HCT116 (cell line): ENCODE data around the gene COL19A1. TPM values are rescaled to one million over a fixed set of nuclear protein-coding genes. Genes with fewer than 3 reads are reported as not detected.
A peak's percentile ranks its signal among the peaks of the same experiment; 100 is the strongest.

Experiments
- ATAC-seq: fragments of 200-7000 bp; cut with Tn5 transposase; 2 replicates; pipeline ENCODE4 v1.9.1; 2020; ENCODE audit warnings: mild to moderate bottlenecking, moderate library complexity
- BruUV-seq: library from RNA; stranded (reverse); fragments of 400-500 nt; replicated peaks from 2 replicates; lab custom pipeline; 2021; lab: Mats Ljungman, UMichigan
- CTCF ChIA-PET: fragments of 300-600 bp; sonication (Branson Sonifier 250); formaldehyde crosslinking; loops from one replicate; lab custom pipeline; 2021; ENCODE audit warnings: antibody characterized with exemption; lab: Charles Lee
- POLR2A ChIA-PET: fragments of 300-600, 350-600 bp; sonication (Branson Sonifier 250); formaldehyde crosslinking; loops from one replicate; lab custom pipeline; 2021; ENCODE audit warnings: antibody characterized with exemption; lab: Charles Lee
- RAD21 ChIA-PET, 2 experiments: fragments of 300-600 bp; sonication (Branson Sonifier 250); formaldehyde crosslinking; loops; one replicate each; lab custom pipeline; 2023; ENCODE audit warnings: low total read pairs in 2 of 2; ENCODE audit not compliant: uncharacterized antibody in 2 of 2, unreplicated experiment in 2 of 2, low non-redundant PET in 1 of 2; lab: Charles Lee
- DNase-seq: peaks from one replicate; pipeline ENCODE4 v3.0.0-alpha.2; 2010; ENCODE audit warnings: low read depth, low spot score
- H2AFZ ChIP-seq: fragments of 200-600 bp; shearing (Covaris generic), sonication (generic); 2 replicates; pipeline ENCODE4 v1.6.1; 2017; ENCODE audit warnings: low read depth, mixed run types, mixed read lengths, antibody characterized with exemption, low read length; ENCODE audit not compliant: poor library complexity, severe bottlenecking
- H3K27ac ChIP-seq: 2 replicates; pipeline ENCODE4 v1.5.1; 2012; ENCODE audit warnings: low read depth, low read length
- H3K27me3 ChIP-seq: fragments of 200-600 bp; sonication (generic); 2 replicates; pipeline ENCODE4 v1.6.1; 2016; ENCODE audit warnings: mixed run types, low read length, mixed read lengths; ENCODE audit not compliant: insufficient read depth
- H3K36me3 ChIP-seq, 2 experiments: fragments of 200-500 bp in 1 of 2; fragments of 200-600 bp in 1 of 2; sonication (Bioruptor generic) in 1 of 2; sonication (generic) in 1 of 2; 2 replicates each; pipeline versions ENCODE4 v1.5.1 to v1.6.1; 2014 to 2016; ENCODE audit warnings: low read length in 2 of 2, inconsistent platforms in 1 of 2, mixed read lengths in 1 of 2, mixed run types in 1 of 2; ENCODE audit not compliant: insufficient read depth in 2 of 2, control insufficient read depth in 1 of 2
- H3K4me1 ChIP-seq, 2 experiments: fragments of 200-600 bp in 1 of 2; sonication (generic) in 1 of 2; 2 replicates each; pipeline versions ENCODE4 v1.5.1 to v1.6.1; 2012 to 2017; ENCODE audit warnings: low read length in 2 of 2, inconsistent platforms in 1 of 2, mild to moderate bottlenecking in 1 of 2, mixed read lengths in 1 of 2, mixed run types in 1 of 2, moderate library complexity in 1 of 2; ENCODE audit not compliant: insufficient read depth in 2 of 2, control insufficient read depth in 1 of 2
- H3K4me2 ChIP-seq: fragments of 200-600 bp; sonication (generic); 2 replicates; pipeline ENCODE4 v1.6.1; 2017; ENCODE audit warnings: mixed run types, low read length, mixed read lengths
- H3K4me3 ChIP-seq, 2 experiments: fragments of 200-600 bp in 1 of 2; sonication (generic) in 1 of 2; replicated peaks in 1 of 2; 2 replicates each; pipeline ENCODE4 v1.5.1; 2011 to 2016; ENCODE audit warnings: low read length in 2 of 2, control low read depth in 1 of 2, low read depth in 1 of 2, mild to moderate bottlenecking in 1 of 2, mixed read lengths in 1 of 2, mixed run types in 1 of 2
- H3K79me2 ChIP-seq: fragments of 200-600 bp; sonication (generic); 2 replicates; pipeline ENCODE4 v1.6.1; 2017; ENCODE audit warnings: mild to moderate bottlenecking, mixed run types, low read length, moderate library complexity, mixed read lengths; ENCODE audit not compliant: insufficient read depth
- H3K9ac ChIP-seq: fragments of 200-600 bp; sonication (generic); 2 replicates; pipeline ENCODE4 v1.6.1; 2016; ENCODE audit warnings: low read length, mixed read lengths
- H3K9me2 ChIP-seq: fragments of 200-600 bp; sonication (generic), shearing (Covaris generic); 2 replicates; pipeline ENCODE4 v1.6.1; 2017; ENCODE audit warnings: mixed run types, mild to moderate bottlenecking, moderate library complexity; ENCODE audit not compliant: insufficient read depth
- H3K9me3 ChIP-seq, 2 experiments: fragments of 200-500 bp in 1 of 2; fragments of 200-600 bp in 1 of 2; sonication (Bioruptor generic) in 1 of 2; sonication (generic) in 1 of 2; 2 replicates each; pipeline ENCODE4 v1.6.1; 2014 to 2017; ENCODE audit warnings: low read length in 2 of 2, mixed read lengths in 2 of 2, inconsistent platforms in 1 of 2, low read depth in 1 of 2, mild to moderate bottlenecking in 1 of 2, mixed run types in 1 of 2, moderate library complexity in 1 of 2; ENCODE audit not compliant: control insufficient read depth in 1 of 2, insufficient read depth in 1 of 2
- H4K20me1 ChIP-seq: fragments of 200-600 bp; sonication (generic), shearing (Covaris generic); 2 replicates; pipeline ENCODE4 v1.6.1; 2017; ENCODE audit warnings: mixed run types, mild to moderate bottlenecking, moderate library complexity; ENCODE audit not compliant: insufficient read depth
- CEBPB ChIP-seq: IDR thresholded peaks from 2 replicates; pipeline ENCODE4 v1.6.1; 2012; ENCODE audit warnings: low read depth
- CTCF ChIP-seq, 3 experiments: fragments of 200-600 bp in 1 of 3; sonication (generic) in 1 of 3; IDR thresholded peaks in 2 of 3; conservative IDR thresholded peaks in 1 of 3; 2 replicates each; pipeline ENCODE4 v1.5.1; 2012 to 2017; ENCODE audit warnings: low read depth in 2 of 3, low read length in 2 of 3, antibody characterized with exemption in 1 of 3, borderline replicate concordance in 1 of 3, control low read depth in 1 of 3, mild to moderate bottlenecking in 1 of 3, mixed read lengths in 1 of 3, mixed run types in 1 of 3, moderate library complexity in 1 of 3; ENCODE audit not compliant: insufficient read depth in 1 of 3
- ELF1 ChIP-seq: IDR thresholded peaks from 2 replicates; pipeline ENCODE4 v1.6.1; 2012; ENCODE audit warnings: low read depth, borderline replicate concordance
- RAD21 ChIP-seq: IDR thresholded peaks from 2 replicates; pipeline ENCODE4 v1.6.1; 2012; ENCODE audit warnings: low read depth, mild to moderate bottlenecking
- SIN3A ChIP-seq: IDR thresholded peaks from 2 replicates; pipeline ENCODE4 v1.6.1; 2012; ENCODE audit warnings: low read depth
- ZFX ChIP-seq: fragments of 450-650 bp; IDR thresholded peaks from 2 replicates; pipeline ENCODE4 v1.6.1; 2017
- intact Hi-C: fragments of 100-400 bp; cut with micrococcal nuclease; formaldehyde crosslinking; loops from 2 replicates; pipeline ENCODE4 v1.10.0; 2022
- total RNA-seq: library from RNA; stranded (reverse); gene quantifications from one replicate; pipeline ENCODE4 v1.2.1, GENCODE V29; 2021; ENCODE audit not compliant: unreplicated experiment

COL19A1 gene
- total RNA-seq, 1 experiment from 2014 or later = not detected

GRCh38 chr6:70219943-70220613 is 353.7 kb downstream of the COL19A1 start (continued):
- TF ChIP-seq SIN3A = no peak
- TF ChIP-seq ZFX = no peak
- no peak for TF ChIP-seq CEBPB

DNA sequence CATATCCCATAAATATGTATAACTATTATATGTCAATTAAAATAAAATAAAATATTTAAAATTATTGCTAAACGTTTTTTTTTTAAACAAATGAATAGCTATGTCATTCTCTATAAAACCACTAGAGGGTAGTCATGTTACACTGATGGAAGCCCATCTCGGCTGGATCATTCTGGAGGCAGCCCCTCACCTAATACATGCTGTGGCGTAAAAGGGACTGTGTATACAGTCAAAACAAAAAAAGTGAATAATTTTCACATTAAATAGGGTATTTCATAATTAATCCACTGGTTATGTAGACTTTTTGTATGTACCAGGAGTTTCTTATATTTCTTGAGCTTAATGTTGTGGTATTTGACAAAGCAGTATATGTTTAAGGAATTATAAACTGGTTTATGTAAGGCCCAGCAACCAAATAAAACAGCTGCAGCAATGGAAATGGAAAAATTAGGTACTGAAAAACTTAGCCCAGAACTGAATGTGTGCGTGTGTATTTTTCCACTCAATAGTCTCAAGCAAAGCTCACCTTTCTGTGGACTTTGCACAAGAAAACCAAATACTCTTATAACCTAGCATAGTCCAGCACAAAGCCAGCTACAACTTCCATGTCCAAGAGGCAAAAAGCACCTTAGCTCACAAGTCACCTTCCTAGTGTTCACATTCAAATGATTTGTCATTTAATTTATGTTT is 354.8 kb downstream of the COL19A1 start:
- Histone ChIP-seq H3K79me2 (no peaks in the 10 kb centered on the region), H3K4me1 (no peaks in the 10 kb centered on the region), H3K36me3 (no peaks in the 10 kb centered on the region), H3K9ac (no peak overlapping the region), H4K20me1 (no peaks in the 10 kb centered on the region), H3K27ac (no peak overlapping the region), H3K4me2 (no peak overlapping the region), H3K27me3 (peaks cover 52% of the 10 kb centered on the region), H3K9me2 (no peaks in the 10 kb centered on the region), H2AFZ (no peak overlapping the region), H3K9me3 (no peaks in the 10 kb centered on the region), H3K4me3 (no peak overlapping the region)
- TF ChIP-seq RAD21 (peak; percentile 75), CTCF (IDR thresholded peaks at IDR 0.05 in 2 of 3, conservative IDR thresholded peaks at IDR 0.05 in 1 of 3; ENCODE audit: borderline replicate concordance in 1 of 3, insufficient read depth in 1 of 3, low read depth in 2 of 3, low read length in 2 of 3) (peak; percentile 51 to 61 (median 55); a peak in 4 of 6 replicates), ELF1 (no peak)
- BruUV-seq = no TSS peak
- intact Hi-C loops = loop anchor here (1.0 to 10.0 kb wide), 7 partner anchors 148 to 1134 kb away; partner anchors contain the start of gene B3GAT2
- POLR2A ChIA-PET = interaction anchor here (1.0 to 1.6 kb wide), 4 partner anchors 10 to 735 kb away, joined by 3 to 5 read pairs (median 3); no protein-coding TSS in a partner anchor
- DNase-seq (no peak), ATAC-seq (peak; percentile 71)
- CTCF ChIA-PET = interaction anchor here (0.6 to 2.6 kb wide), 37 partner anchors 9 to 793 kb away, joined by 3 to 67 read pairs (median 4); partner anchors contain the start of gene B3GAT2
- RAD21 ChIA-PET = interaction anchor here (0.6 to 1.8 kb wide), 10 partner anchors 89 to 738 kb away, joined by 3 to 8 read pairs (median 3); partner anchors contain the start of gene B3GAT2 (in 1 of the 2)
